Skeletal muscle tissue (tissue), 4 donors: ENCODE measurements around the gene FGA. TPM values are rescaled to one million over a fixed set of nuclear protein-coding genes. Genes with fewer than 3 reads are reported as not detected.
"Not testable (repeated sequence)": the region's sequence is repeated elsewhere in the genome, so short reads cannot be mapped to it uniquely, and the experiment has no call there.

Experiments
- H3K27ac ChIP-seq: one replicate; pipeline ENCODE4 v1.7.0; 2013; ENCODE audit warnings: mild to moderate bottlenecking, low read depth, low read length, inconsistent platforms
- H3K27me3 ChIP-seq, 3 donors: one replicate each; pipeline ENCODE4 v1.7.0; 2013; ENCODE audit warnings: low read length in 3 of 3; ENCODE audit not compliant: control insufficient read depth in 3 of 3, insufficient read depth in 3 of 3
- H3K36me3 ChIP-seq, 3 donors: one replicate each; pipeline ENCODE4 v1.7.0; 2013; ENCODE audit warnings: low read length in 3 of 3; ENCODE audit not compliant: control insufficient read depth in 3 of 3, insufficient read depth in 3 of 3
- H3K4me1 ChIP-seq, 3 donors: one replicate each; pipeline ENCODE4 v1.7.0; 2013; ENCODE audit warnings: low read length in 3 of 3, mild to moderate bottlenecking in 3 of 3; ENCODE audit not compliant: control insufficient read depth in 3 of 3, insufficient read depth in 3 of 3
- H3K4me3 ChIP-seq, 3 donors: one replicate each; pipeline ENCODE4 v1.7.0; 2013; ENCODE audit warnings: low read length in 3 of 3
- H3K9ac ChIP-seq, 3 donors: one replicate each; pipeline ENCODE4 v1.7.0; 2013; ENCODE audit warnings: low read length in 3 of 3, mild to moderate bottlenecking in 3 of 3, moderate library complexity in 2 of 3, low read depth in 1 of 3
- H3K9me3 ChIP-seq, 3 donors: one replicate each; pipeline ENCODE4 v1.7.0; 2013; ENCODE audit warnings: low read length in 3 of 3; ENCODE audit not compliant: control insufficient read depth in 3 of 3
- total RNA-seq: library from RNA; depleted of rRNA; stranded (reverse); fragments of >200 nt; gene quantifications from one replicate; pipeline ENCODE4 v1.2.3, GENCODE V29; 2014
- donor health status: Osteomylitis.

Gene FGA
- total RNA-seq, 1 donor from 2014 or later: 3.7 TPM

DNA sequence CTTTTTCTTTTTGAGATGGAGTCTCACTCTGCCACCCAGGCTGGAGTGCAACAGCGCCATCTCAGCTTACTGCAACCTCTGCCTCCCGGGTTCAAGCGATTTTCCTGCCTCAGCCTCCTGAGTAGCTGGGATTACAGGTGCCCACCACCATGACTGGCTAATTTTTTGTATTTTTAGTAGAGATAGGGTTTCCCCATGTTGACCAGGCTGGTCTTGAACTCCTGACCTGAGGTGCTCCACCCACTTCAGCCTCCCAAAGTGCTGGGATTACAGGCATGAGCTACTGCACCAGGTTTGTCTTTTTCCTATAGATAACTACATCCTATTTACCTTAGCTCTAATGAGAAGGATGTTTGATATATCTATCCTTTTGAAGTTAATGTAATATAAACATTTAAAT, 3.8 kb upstream of the FGA start:
- not testable (repeated sequence) for H3K4me1 ChIP-seq, H3K27me3 ChIP-seq, H3K9me3 ChIP-seq, H3K36me3 ChIP-seq, H3K4me3 ChIP-seq, H3K9ac ChIP-seq, H3K27ac ChIP-seq

- H3K9ac ChIP-seq: no peak overlapping the region
- H3K4me3 ChIP-seq: no peak overlapping the region
- H3K27me3 ChIP-seq: no peaks in the 10 kb centered on the region
- H3K27ac ChIP-seq: no peak overlapping the region
- no peaks in the 10 kb centered on the region for H3K9me3 ChIP-seq
- no peaks in the 10 kb centered on the region for H3K4me1 ChIP-seq
- no peaks in the 10 kb centered on the region for H3K36me3 ChIP-seq
Measured at GRCh38 chr4:154593868-154594267, 3.3 kb upstream of the FGA start.

DNA sequence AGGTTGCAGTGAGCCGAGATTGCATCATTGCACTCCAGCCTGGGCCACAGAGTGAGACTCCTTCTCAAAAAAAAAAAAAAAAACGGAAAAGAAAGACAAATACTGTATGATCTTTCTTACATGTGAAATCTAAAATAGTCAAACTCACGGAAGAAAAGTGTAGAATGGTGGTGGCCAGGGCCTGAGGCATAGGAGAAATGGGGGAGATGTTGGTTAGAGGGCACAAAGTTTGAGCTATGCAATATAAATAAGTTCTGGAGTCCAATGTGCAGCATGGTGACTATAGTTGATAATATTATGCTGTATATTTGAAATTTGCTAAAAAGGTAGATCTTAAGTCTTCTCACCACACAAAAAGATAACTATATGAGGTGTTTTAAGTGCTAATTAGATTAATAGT, 1.3 kb upstream of the FGA start:
- no peaks in the 10 kb centered on the region for H3K4me1 ChIP-seq
- no peaks in the 10 kb centered on the region for H3K27me3 ChIP-seq

GRCh38 chr4:154589296-154590197, 995 bp downstream of the FGA start:
- no peaks in the 10 kb centered on the region for H3K4me1 ChIP-seq

More for the DNA sequence above, 1.3 kb upstream of the FGA start:
- Histone ChIP-seq H3K27ac (no peak overlapping the region), H3K4me3 (no peak overlapping the region), H3K36me3 (no peaks in the 10 kb centered on the region), H3K9ac (no peak overlapping the region), H3K9me3 (no peaks in the 10 kb centered on the region)

DNA sequence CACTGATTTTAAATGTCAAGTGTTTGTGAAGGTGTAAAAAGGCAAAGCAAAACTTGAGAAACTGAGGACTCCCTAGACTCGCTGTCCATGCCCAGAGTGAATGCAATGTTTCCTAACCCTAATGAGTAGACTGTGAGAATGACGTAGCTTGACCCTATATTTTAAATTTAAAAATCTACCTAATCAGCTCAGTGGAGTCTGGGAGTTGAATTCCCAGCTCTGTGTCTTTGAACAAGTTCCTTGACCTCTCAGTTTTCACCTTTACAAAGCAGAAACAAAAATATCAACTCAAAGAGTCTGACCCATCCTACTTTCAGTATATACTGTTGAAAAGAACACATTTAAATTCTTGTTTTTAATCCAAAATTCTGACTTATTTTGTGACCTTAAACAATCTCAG, 2.3 kb downstream of the FGA start:
- H3K27me3 ChIP-seq: no peaks in the 10 kb centered on the region
- no peak overlapping the region for H3K9ac ChIP-seq
- H3K9me3 ChIP-seq: no peaks in the 10 kb centered on the region
- H3K4me1 ChIP-seq: no peaks in the 10 kb centered on the region
- no peak overlapping the region for H3K4me3 ChIP-seq
- no peaks in the 10 kb centered on the region for H3K36me3 ChIP-seq
- H3K27ac ChIP-seq: no peak overlapping the region

More at GRCh38 chr4:154589296-154590197, 995 bp downstream of the FGA start:
- Histone ChIP-seq H3K36me3 (no peaks in the 10 kb centered on the region), H3K27ac (no peak overlapping the region), H3K27me3 (no peaks in the 10 kb centered on the region), H3K9me3 (no peaks in the 10 kb centered on the region), H3K4me3 (no peak overlapping the region), H3K9ac (no peak overlapping the region)

GRCh38 chr4:154586296-154587033, 4.1 kb downstream of the FGA start:
- Histone ChIP-seq H3K4me3 (no peak overlapping the region), H3K27ac (no peak overlapping the region), H3K9me3 (no peaks in the 10 kb centered on the region), H3K4me1 (no peaks in the 10 kb centered on the region), H3K36me3 (no peaks in the 10 kb centered on the region), H3K9ac (no peak overlapping the region), H3K27me3 (no peaks in the 10 kb centered on the region)

DNA sequence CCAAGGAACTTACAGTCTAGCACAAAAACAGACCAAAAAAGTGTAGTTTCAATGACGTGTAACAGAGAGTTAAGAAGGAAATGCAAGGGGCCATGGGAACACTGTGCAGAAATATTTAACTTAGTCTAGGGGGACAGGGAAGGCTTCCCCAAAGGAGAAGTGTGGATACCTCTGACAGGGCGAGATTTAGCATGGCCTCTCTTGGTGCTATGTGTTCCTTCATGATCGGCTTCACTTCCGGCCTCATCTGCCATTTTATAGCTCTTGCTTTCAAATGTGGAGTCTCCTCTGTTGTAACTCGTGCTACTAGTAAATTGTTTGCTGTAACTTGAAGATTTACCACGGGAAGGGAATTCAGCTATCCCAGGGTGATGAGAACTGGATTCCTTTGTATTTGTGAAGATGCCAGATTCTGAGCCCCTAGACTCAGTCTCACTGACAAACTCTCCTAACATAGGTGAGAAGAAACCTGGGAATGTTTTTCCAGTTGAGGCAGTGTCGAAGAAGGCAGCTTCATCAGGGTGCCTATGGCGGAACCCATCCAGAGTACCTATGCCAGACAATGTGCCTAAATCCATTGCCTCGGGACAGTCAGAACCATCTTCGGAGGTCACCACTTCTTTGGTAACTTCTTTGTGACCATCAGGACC, 5.0 kb downstream of the FGA start:
- no peak overlapping the region for H3K9ac ChIP-seq

GRCh38 chr4:154584259-154584658, 6.3 kb downstream of the FGA start:
- Histone ChIP-seq H3K4me1 (no peaks in the 10 kb centered on the region), H3K9ac (no peak overlapping the region), H3K27ac (no peak overlapping the region), H3K9me3 (no peaks in the 10 kb centered on the region), H3K4me3 (no peak overlapping the region), H3K36me3 (no peaks in the 10 kb centered on the region), H3K27me3 (no peaks in the 10 kb centered on the region)

More for the DNA sequence above, 5.0 kb downstream of the FGA start:
- no peaks in the 10 kb centered on the region for H3K4me1 ChIP-seq
- H3K4me3 ChIP-seq: no peak overlapping the region
- no peaks in the 10 kb centered on the region for H3K36me3 ChIP-seq
- no peaks in the 10 kb centered on the region for H3K9me3 ChIP-seq
- no peaks in the 10 kb centered on the region for H3K27me3 ChIP-seq
- no peak overlapping the region for H3K27ac ChIP-seq

- Histone ChIP-seq H3K27me3 (no peaks in the 10 kb centered on the region), H3K9ac (no peak overlapping the region), H3K9me3 (no peaks in the 10 kb centered on the region), H3K4me1 (no peaks in the 10 kb centered on the region), H3K27ac (no peak overlapping the region), H3K36me3 (no peaks in the 10 kb centered on the region), H3K4me3 (no peak overlapping the region)
Measured at GRCh38 chr4:154583677-154584076, 6.9 kb downstream of the FGA start.

DNA sequence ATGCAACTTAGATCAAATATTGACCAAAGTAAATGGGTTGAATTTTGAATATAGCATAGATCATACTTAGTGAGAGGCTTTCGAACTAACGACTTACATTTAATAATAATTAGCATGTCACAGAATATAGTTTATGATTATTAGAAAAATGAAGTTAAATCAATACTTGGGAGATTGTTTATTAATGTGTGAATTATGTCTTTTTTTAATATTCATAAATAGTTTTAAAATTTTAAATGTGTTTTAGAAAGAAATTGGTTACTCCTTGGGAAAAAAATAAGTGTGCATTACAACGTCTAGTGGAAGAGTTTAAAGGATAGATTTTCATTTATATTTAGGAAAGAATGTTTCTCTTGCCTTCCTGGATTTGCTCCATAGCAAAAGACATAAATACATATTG, 7.3 kb downstream of the FGA start:
- Histone ChIP-seq H3K36me3 (no peaks in the 10 kb centered on the region), H3K27ac (no peak overlapping the region), H3K4me3 (no peak overlapping the region), H3K27me3 (no peaks in the 10 kb centered on the region), H3K4me1 (no peaks in the 10 kb centered on the region), H3K9ac (no peak overlapping the region), H3K9me3 (no peaks in the 10 kb centered on the region)
